Measurements from ENCODE around the gene SHROOM3. TPM values are rescaled to one million over a fixed set of nuclear protein-coding genes. Genes with fewer than 3 reads are reported as not detected.

The SHROOM3 gene
- total RNA-seq, 1 donor from 2014 or later: 42.7 TPM

- Mint-ChIP-seq H3K27ac (ENCODE audit: unreplicated experiment) (peak overlapping the region; percentile 98), H3K4me3 (ENCODE audit: unreplicated experiment) (no peak overlapping the region), H3K27me3 (ENCODE audit: low read depth) (no peaks in the 10 kb centered on the region), H3K4me1 (ENCODE audit: low read depth) (peaks cover 71% of the 10 kb centered on the region), H3K36me3 (ENCODE audit: low read depth) (no peaks in the 10 kb centered on the region), H3K9me3 (ENCODE audit: low read depth) (no peaks in the 10 kb centered on the region)
- no peak for DNase-seq (ENCODE audit: low spot score)
- TF ChIP-seq CTCF (IDR thresholded peaks at IDR 0.05): no peak
Measured at GRCh38 chr4:76622717-76623116, 187.7 kb downstream of the SHROOM3 start.

DNA sequence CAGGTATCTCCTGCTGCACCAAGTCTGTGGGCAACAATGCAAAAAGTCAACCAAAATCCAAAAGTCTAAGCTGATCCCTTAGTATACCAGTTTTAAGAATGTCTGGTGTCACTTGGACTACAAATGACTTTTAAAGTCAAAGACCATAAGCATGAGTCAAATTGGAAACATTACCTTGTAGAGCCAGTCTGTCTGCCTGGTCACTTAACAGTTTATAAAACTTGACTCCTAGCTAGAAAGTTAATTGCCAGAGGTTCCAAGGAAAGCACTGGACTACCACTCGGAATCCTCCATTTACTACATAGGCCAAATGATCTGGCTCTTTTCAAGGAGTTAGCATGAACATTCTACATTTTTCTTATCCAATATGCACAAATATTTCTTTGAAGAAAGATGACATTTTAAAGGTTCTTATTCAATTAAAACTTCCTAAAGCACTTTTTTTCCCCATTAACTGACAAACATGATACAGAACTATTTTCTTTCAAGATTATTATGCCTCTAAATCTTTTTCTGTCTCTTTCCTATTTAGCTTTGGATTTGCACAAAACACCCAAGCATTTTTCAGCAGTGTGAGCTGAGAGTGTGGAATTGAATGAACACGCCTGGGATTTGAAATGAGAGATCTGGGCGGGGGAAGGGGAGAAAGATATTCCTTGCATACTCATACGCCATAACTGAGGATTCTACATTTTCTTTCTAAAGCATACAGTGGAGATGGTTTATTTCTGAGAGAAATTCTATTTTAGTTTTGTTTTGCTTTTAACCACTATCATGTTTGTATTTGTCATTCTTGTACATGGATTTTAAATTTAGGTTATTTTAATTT is 188.4 kb downstream of the SHROOM3 start:
- H3K27ac Mint-ChIP-seq (ENCODE audit: unreplicated experiment): peak overlapping the region; percentile 98
- peaks cover 67% of the 10 kb centered on the region for H3K4me1 Mint-ChIP-seq (ENCODE audit: low read depth)
- peak overlapping the region; percentile 60 for H3K4me3 Mint-ChIP-seq (ENCODE audit: unreplicated experiment)
- H3K9me3 Mint-ChIP-seq (ENCODE audit: low read depth): no peaks in the 10 kb centered on the region
- no peak for DNase-seq (ENCODE audit: low spot score)
- TF ChIP-seq CTCF (IDR thresholded peaks at IDR 0.05): no peak
- no peaks in the 10 kb centered on the region for H3K36me3 Mint-ChIP-seq (ENCODE audit: low read depth)
- no peaks in the 10 kb centered on the region for H3K27me3 Mint-ChIP-seq (ENCODE audit: low read depth)

DNA sequence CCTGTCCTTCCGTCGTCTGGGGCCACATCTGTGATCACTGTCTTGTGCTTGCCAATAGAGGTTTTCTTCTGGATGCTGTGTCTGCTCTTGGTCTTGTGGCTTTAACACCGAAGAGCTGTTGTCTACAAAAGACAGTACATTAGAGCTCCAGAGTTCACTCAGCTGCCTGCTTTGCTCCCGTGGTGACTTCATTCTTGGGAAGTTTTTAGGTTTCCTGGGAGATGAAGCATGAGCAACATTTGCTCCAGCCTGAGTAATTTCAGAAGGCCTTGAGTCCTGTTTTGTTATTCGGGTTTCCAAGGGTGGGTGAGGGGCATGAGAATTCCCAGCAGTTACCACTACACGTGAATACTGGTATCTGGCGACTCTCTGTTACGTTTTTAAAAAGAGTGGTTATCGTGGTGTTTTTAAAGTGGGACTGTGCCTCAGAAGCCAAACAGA is 189.2 kb downstream of the SHROOM3 start:
- no peak for DNase-seq (ENCODE audit: low spot score)
- Mint-ChIP-seq H3K27ac (ENCODE audit: unreplicated experiment) (peak overlapping the region; percentile 98), H3K4me3 (ENCODE audit: unreplicated experiment) (peak overlapping the region; percentile 60), H3K4me1 (ENCODE audit: low read depth) (peaks cover 65% of the 10 kb centered on the region), H3K36me3 (ENCODE audit: low read depth) (peaks cover 4% of the 10 kb centered on the region), H3K9me3 (ENCODE audit: low read depth) (no peaks in the 10 kb centered on the region), H3K27me3 (ENCODE audit: low read depth) (no peaks in the 10 kb centered on the region)
- no peak for TF ChIP-seq CTCF (IDR thresholded peaks at IDR 0.05)

DNA sequence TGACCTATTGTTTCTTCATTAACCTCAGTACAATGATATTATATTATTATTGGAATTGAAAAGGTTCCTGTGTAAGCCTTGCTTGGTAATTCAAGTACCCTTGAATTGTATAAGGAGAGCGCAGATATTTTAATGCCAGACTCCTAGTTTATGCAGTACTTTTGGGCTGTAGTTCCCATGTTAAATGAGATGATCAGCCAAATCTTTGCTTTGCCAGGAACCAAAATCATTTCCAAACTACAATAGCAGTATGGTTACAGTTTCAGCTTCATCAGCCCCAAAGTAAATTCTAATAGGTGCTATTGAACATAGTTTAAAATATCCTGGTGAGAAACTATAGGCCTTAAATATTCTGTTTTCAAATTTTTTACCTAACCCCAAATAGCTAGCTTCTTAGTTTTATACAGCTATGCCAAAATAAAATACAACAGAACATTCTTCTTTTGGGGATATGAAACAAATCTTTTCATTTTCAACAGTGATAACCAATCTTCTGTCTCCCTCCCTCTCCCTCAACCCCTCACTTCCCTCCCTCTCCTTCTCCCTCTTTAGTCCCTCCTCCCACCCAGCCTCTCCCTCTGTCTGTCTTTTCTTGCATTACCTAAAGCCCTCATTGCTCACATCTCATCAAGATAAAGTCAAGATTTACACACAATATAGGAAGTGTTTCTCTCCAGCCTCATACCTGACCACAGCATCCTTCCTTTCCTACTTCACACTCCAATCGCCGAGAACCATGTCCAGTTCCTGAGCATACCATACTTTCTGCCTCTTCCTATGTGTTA is 190.1 kb downstream of the SHROOM3 start:
- H3K4me3 Mint-ChIP-seq (ENCODE audit: unreplicated experiment): peak overlapping the region; percentile 33
- no peak for TF ChIP-seq CTCF (IDR thresholded peaks at IDR 0.05)

GRCh38 chr4:76626686-76627465 is 191.8 kb downstream of the SHROOM3 start:
- peaks cover 43% of the 10 kb centered on the region for H3K4me1 Mint-ChIP-seq (ENCODE audit: low read depth)
- no peak for DNase-seq (ENCODE audit: low spot score)
- peaks cover 10% of the 10 kb centered on the region for H3K36me3 Mint-ChIP-seq (ENCODE audit: low read depth)
- no peak overlapping the region for H3K4me3 Mint-ChIP-seq (ENCODE audit: unreplicated experiment)
- no peaks in the 10 kb centered on the region for H3K27me3 Mint-ChIP-seq (ENCODE audit: low read depth)
- no peak overlapping the region for H3K27ac Mint-ChIP-seq (ENCODE audit: unreplicated experiment)
- TF ChIP-seq CTCF (IDR thresholded peaks at IDR 0.05): peak; percentile 56
- H3K9me3 Mint-ChIP-seq (ENCODE audit: low read depth): no peaks in the 10 kb centered on the region

More for the DNA sequence above, 190.1 kb downstream of the SHROOM3 start:
- no peak for DNase-seq (ENCODE audit: low spot score)
- Mint-ChIP-seq H3K27me3 (ENCODE audit: low read depth) (no peaks in the 10 kb centered on the region), H3K4me1 (ENCODE audit: low read depth) (peaks cover 61% of the 10 kb centered on the region), H3K36me3 (ENCODE audit: low read depth) (peaks cover 8% of the 10 kb centered on the region), H3K9me3 (ENCODE audit: low read depth) (no peaks in the 10 kb centered on the region), H3K27ac (ENCODE audit: unreplicated experiment) (peak overlapping the region; percentile 98)

Measured in chondrocyte (in vitro differentiated cells).